Kidney glomerular epithelial cell (primary cell): ENCODE measurements around the gene PLEKHM3.

Experiments
- DNase-seq: peaks from one replicate; lab custom pipeline; 2025; lab: John Stamatoyannopoulos, UW

Gene PLEKHM3

GRCh38 chr2:208025037-208025813 is at the start of gene PLEKHM3:
Gene PLEKHM3 (minus strand): TSS chr2:208025527. CDS start chr2:208001639, 23,888 bp downstream.
- peak; percentile 71 for DNase-seq

GRCh38 chr2:208074610-208075356 is 49.5 kb upstream of the PLEKHM3 start:
- DNase-seq: no peak

GRCh38 chr2:208072250-208072892 is 47.0 kb upstream of the PLEKHM3 start:
- peak; percentile 51 for DNase-seq

- DNase-seq: no peak
Measured at GRCh38 chr2:208069186-208069585, 43.9 kb upstream of the PLEKHM3 start.

- no peak for DNase-seq
Measured at GRCh38 chr2:208066016-208066415, 40.7 kb upstream of the PLEKHM3 start.

GRCh38 chr2:208065476-208065875 is 40.1 kb upstream of the PLEKHM3 start:
- DNase-seq: no peak

- peak; percentile 87 for DNase-seq
Measured at GRCh38 chr2:208064220-208064961, 39.1 kb upstream of the PLEKHM3 start.

GRCh38 chr2:208062961-208063360 is 37.6 kb upstream of the PLEKHM3 start:
- DNase-seq: no peak

GRCh38 chr2:208062113-208062512 is 36.8 kb upstream of the PLEKHM3 start:
- no peak for DNase-seq

- no peak for DNase-seq
Measured at GRCh38 chr2:208057108-208057507, 31.8 kb upstream of the PLEKHM3 start.

- no peak for DNase-seq
Measured at GRCh38 chr2:208049441-208049840, 24.1 kb upstream of the PLEKHM3 start.

- DNase-seq: no peak
Measured at GRCh38 chr2:208049006-208049405, 23.7 kb upstream of the PLEKHM3 start.

- DNase-seq: no peak
Measured at GRCh38 chr2:208047840-208048239, 22.5 kb upstream of the PLEKHM3 start.

- DNase-seq: no peak
Measured at GRCh38 chr2:208046686-208047085, 21.4 kb upstream of the PLEKHM3 start.

- DNase-seq: no peak
Measured at GRCh38 chr2:208042450-208042849, 17.1 kb upstream of the PLEKHM3 start.

- no peak for DNase-seq
Measured at GRCh38 chr2:208042041-208042440, 16.7 kb upstream of the PLEKHM3 start.

- DNase-seq: peak; percentile 63
Measured at GRCh38 chr2:208040199-208041171, 15.2 kb upstream of the PLEKHM3 start.

GRCh38 chr2:208039376-208040110 is 14.2 kb upstream of the PLEKHM3 start:
- no peak for DNase-seq

GRCh38 chr2:208037564-208038487 is 12.5 kb upstream of the PLEKHM3 start:
- DNase-seq: no peak
